ENCODE measurements around the gene RBM7.

Gene RBM7

DNA sequence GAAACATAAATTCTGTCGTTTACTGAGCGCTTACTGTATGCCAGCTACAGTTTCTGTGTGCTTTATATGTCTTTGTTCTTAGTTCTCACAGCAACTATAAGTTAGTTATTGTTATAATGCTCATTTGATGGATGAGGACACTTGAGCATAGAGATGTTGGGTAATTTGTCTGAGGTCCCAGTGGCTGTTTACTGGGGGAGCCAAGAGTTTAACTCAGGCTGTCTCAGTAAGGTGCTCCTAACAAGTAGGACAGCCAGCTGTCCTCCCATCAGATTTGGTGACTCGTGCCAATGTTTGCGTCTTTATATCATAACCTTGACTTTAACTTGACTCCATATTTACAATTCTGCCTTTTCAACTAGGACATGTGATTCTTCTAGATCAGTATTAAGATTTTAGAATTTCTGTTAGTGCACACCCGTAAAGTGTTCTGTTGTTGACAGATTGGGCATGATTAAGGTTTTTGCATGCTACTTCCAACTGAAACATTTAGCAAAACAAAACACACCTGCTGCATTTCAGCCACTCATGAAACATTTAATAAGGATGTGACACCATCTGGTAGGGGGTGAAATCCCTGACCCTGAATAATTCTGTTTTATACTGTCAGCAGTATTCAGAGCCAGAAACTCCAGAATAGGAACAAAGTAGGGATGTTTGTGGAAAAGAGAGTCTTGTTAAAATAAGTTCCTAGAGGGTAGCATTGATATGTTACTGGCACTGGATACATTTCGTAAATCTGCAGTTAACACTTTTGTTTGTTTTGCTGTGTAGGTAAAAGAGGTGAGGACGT lies 40.7 kb downstream of the RBM7 start:
- H3K27ac ChIP-seq = peak overlapping the region; percentile 95
- in situ Hi-C loops (cut with HindIII; ENCODE audit: low pct_ligation_motif_present, low sequenced_read_pairs) = no loop called here
- H3K27me3 ChIP-seq (replicated peaks) = no peaks in the 10 kb centered on the region
- TF ChIP-seq CTCF (IDR thresholded peaks at IDR 0.05; ENCODE audit: low read depth, low read length, missing control alignments) = no peak
- peak overlapping the region; percentile 98 for H3K4me3 ChIP-seq (ENCODE audit: low read depth, low read length)
- H3K36me3 ChIP-seq (replicated peaks) = peaks cover 33% of the 10 kb centered on the region
- DNase-seq = no peak

DNA sequence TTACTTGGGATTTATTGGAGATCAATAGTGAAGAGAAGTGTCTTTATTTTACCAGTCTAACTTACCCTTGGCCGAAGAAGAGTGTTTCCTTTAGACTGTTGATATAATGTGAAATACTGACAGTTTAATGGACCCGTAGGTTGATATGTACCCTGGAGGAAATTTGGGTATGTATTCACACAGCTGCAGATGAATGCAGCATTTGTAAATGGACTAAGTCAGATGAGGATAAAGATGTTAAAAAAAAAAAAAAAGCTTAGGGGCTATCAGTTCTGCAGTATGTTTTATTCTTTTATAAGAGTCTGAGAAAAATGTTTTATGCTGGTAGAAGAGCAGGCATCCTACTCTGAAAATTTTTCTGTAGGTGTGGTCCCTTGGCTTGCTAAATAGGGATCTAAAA lies 41.5 kb downstream of the RBM7 start:
- Histone ChIP-seq H3K27me3 (replicated peaks) (no peaks in the 10 kb centered on the region), H3K4me3 (ENCODE audit: low read depth, low read length) (no peak overlapping the region), H3K36me3 (replicated peaks) (peaks cover 38% of the 10 kb centered on the region), H3K27ac (no peak overlapping the region)
- in situ Hi-C loops (cut with HindIII; ENCODE audit: low pct_ligation_motif_present, low sequenced_read_pairs) = no loop called here
- TF ChIP-seq CTCF (IDR thresholded peaks at IDR 0.05; ENCODE audit: low read depth, low read length, missing control alignments) = no peak
- DNase-seq = no peak

DNA sequence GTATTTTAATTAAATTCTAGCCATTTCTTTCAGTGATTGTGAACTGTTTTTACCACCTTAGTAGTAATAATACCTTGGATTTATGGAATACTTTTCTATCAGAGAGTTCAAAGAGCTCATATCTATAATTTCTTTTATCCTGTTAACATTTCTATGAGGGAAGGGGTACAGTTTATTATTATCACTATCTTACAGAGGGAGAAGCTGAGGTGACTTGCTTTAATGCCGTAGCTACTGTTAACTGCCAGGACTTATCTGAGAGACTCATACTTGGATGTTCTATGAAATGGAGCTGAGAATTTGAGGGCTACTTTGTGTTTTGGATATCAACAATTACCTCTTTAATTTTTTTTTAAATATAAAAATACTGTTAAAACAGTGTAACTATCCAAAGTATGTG lies 42.1 kb downstream of the RBM7 start:
- Histone ChIP-seq H3K4me3 (ENCODE audit: low read depth, low read length) (no peak overlapping the region), H3K27me3 (replicated peaks) (no peaks in the 10 kb centered on the region), H3K36me3 (replicated peaks) (peaks cover 38% of the 10 kb centered on the region), H3K27ac (no peak overlapping the region)
- in situ Hi-C loops (cut with HindIII; ENCODE audit: low pct_ligation_motif_present, low sequenced_read_pairs) = no loop called here
- no peak for DNase-seq
- TF ChIP-seq CTCF (IDR thresholded peaks at IDR 0.05; ENCODE audit: low read depth, low read length, missing control alignments) = no peak

DNA sequence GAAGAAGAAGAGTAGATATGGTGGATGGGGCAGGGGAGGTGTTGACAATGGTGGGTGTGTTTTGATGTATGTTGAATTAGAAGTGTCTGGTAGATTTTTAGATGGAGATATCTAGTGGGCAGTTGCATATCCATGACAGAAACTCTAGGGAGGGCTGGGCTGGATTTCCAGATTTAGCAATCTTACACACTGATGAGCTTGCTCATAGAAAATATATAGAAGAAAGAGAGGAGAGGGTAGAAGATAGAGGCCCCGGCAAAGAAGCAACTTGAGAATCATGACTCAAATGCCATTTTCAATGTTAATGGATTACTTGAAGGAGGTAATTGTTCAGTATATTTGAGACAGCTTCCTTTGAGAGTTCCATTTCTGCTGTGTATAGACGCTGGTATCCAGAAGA lies 47.0 kb downstream of the RBM7 start:
- peak overlapping the region; percentile 15 for H3K27ac ChIP-seq
- in situ Hi-C loops (cut with HindIII; ENCODE audit: low pct_ligation_motif_present, low sequenced_read_pairs) = no loop called here
- no peaks in the 10 kb centered on the region for H3K27me3 ChIP-seq (replicated peaks)
- H3K4me3 ChIP-seq (ENCODE audit: low read depth, low read length) = no peak overlapping the region
- H3K36me3 ChIP-seq (replicated peaks) = peaks cover 46% of the 10 kb centered on the region
- TF ChIP-seq CTCF (IDR thresholded peaks at IDR 0.05; ENCODE audit: low read depth, low read length, missing control alignments) = no peak
- DNase-seq = no peak

GRCh38 chr11:114447892-114448291 lies 47.4 kb downstream of the RBM7 start:
- H3K27ac ChIP-seq = peak overlapping the region; percentile 37
- TF ChIP-seq CTCF (IDR thresholded peaks at IDR 0.05; ENCODE audit: low read depth, low read length, missing control alignments) = no peak
- H3K4me3 ChIP-seq (ENCODE audit: low read depth, low read length) = no peak overlapping the region
- H3K27me3 ChIP-seq (replicated peaks) = no peaks in the 10 kb centered on the region
- in situ Hi-C loops (cut with HindIII; ENCODE audit: low pct_ligation_motif_present, low sequenced_read_pairs) = no loop called here
- peaks cover 46% of the 10 kb centered on the region for H3K36me3 ChIP-seq (replicated peaks)
- DNase-seq = no peak
